Measurements from ENCODE around the gene ITGB2.

GRCh38 chr21:44892095-44892494, 28.6 kb downstream of the ITGB2 start:
- TF ChIP-seq CTCF (IDR thresholded peaks at IDR 0.05) (no peak), POLR2A (IDR thresholded peaks at IDR 0.05) (no peak)

Data from lower leg skin (tissue), 3 donors.